GM12878 (cell line): Measurements from ENCODE around the gene SSBP1. TPM values are rescaled to one million over a fixed set of nuclear protein-coding genes. Genes with fewer than 3 reads are reported as not detected.

ENCODE experiments used
- ATAC-seq: fragments of 200-7000 bp; cut with Tn5 transposase; 3 replicates; pipeline ENCODE4 v1.9.1; 2020; ENCODE audit warnings: mild to moderate bottlenecking, moderate library complexity
- BruUV-seq: library from RNA; stranded (reverse); fragments of 400-500 nt; replicated peaks from 2 replicates; lab custom pipeline; 2021; lab: Mats Ljungman, UMichigan
- CTCF ChIA-PET: fragments of 300-600 bp; sonication (Branson Sonifier 250); formaldehyde crosslinking; extraction: SDS; loops from one replicate; lab custom pipeline; 2021; ENCODE audit warnings: inconsistent platforms; lab: Yijun Ruan, JAX
- POLR2A ChIA-PET: fragments of 350-600 bp; formaldehyde crosslinking; extraction: SDS; loops from one replicate; lab custom pipeline; 2021; ENCODE audit warnings: inconsistent platforms; lab: Charles Lee
- RAD21 ChIA-PET: fragments of 300-600 bp; sonication (Branson Sonifier 250); formaldehyde crosslinking; loops from one replicate; lab custom pipeline; 2023; ENCODE audit warnings: antibody characterized with exemption; ENCODE audit not compliant: unreplicated experiment; lab: Charles Lee
- SMC1A ChIA-PET: fragments of 300-600 bp; sonication (Branson Sonifier 250); formaldehyde crosslinking; loops from one replicate; lab custom pipeline; 2023; ENCODE audit not compliant: unreplicated experiment, uncharacterized antibody; lab: Charles Lee
- DNase-seq: peaks from one replicate; pipeline ENCODE4 v3.0.0-alpha.2; 2011; ENCODE audit warnings: low read depth, low spot score
- FAIRE-seq: peaks from 3 replicates; lab custom pipeline; 2011; peaks lifted over from hg19 to GRCh38; lab: Jason Lieb, UNC
- H2AFZ ChIP-seq: 2 replicates; pipeline ENCODE4 v1.6.0; 2011; ENCODE audit warnings: low read depth, low read length, control low read depth; ENCODE audit not compliant: control insufficient read depth
- H3K27ac ChIP-seq: 2 replicates; pipeline ENCODE4 v1.5.1; 2011; ENCODE audit warnings: control low read depth; ENCODE audit not compliant: control insufficient read depth, insufficient read depth
- H3K27me3 ChIP-seq, 2 experiments: replicated peaks in 1 of 2; 2 replicates each; pipeline versions ENCODE4 v1.6.0 to v1.6.1; 2011; ENCODE audit warnings: low read length in 1 of 2; ENCODE audit not compliant: control insufficient read depth in 2 of 2, insufficient read depth in 2 of 2
- H3K36me3 ChIP-seq, 2 experiments: 2 replicates each; pipeline ENCODE4 v1.5.1; 2011; ENCODE audit warnings: low read length in 1 of 2; ENCODE audit not compliant: control insufficient read depth in 2 of 2, insufficient read depth in 2 of 2
- H3K4me1 ChIP-seq: 2 replicates; pipeline ENCODE4 v1.6.1; 2011; ENCODE audit warnings: mild to moderate bottlenecking, low read length, moderate library complexity, mixed read lengths; ENCODE audit not compliant: control insufficient read depth, insufficient read depth
- H3K4me2 ChIP-seq: 2 replicates; pipeline ENCODE4 v1.6.0; 2011; ENCODE audit warnings: control low read depth; ENCODE audit not compliant: control insufficient read depth, insufficient read depth
- H3K4me3 ChIP-seq: fragments of 200-600 bp; sonication (generic); 2 replicates; pipeline ENCODE4 v1.5.1; 2016
- H3K79me2 ChIP-seq: 2 replicates; pipeline ENCODE4 v1.6.0; 2011; ENCODE audit warnings: low read length; ENCODE audit not compliant: control insufficient read depth, insufficient read depth
- H3K9ac ChIP-seq: 2 replicates; pipeline ENCODE4 v1.8.0; 2011; ENCODE audit warnings: low read length, control low read depth, mixed read lengths; ENCODE audit not compliant: control insufficient read depth, insufficient read depth
- H3K9me3 ChIP-seq: replicated peaks from 3 replicates; pipeline ENCODE4 v1.5.1; 2011; ENCODE audit warnings: mild to moderate bottlenecking, low read length; ENCODE audit not compliant: control insufficient read depth, insufficient read depth
- H4K20me1 ChIP-seq: 2 replicates; pipeline ENCODE4 v1.6.0; 2011; ENCODE audit not compliant: control insufficient read depth, insufficient read depth
- LARP7 ChIP-seq: fragments of 450-650 bp; IDR thresholded peaks from 2 replicates; pipeline ENCODE4 v1.6.1; 2017; ENCODE audit warnings: mild to moderate bottlenecking
- POLR2AphosphoS2 ChIP-seq: IDR thresholded peaks from 2 replicates; pipeline ENCODE4 v1.6.1; 2011; ENCODE audit warnings: low read depth, mild to moderate bottlenecking, low read length, improper control_type of control experiment, moderate library complexity
- POLR2AphosphoS5 ChIP-seq: IDR thresholded peaks from 2 replicates; pipeline ENCODE4 v1.6.1; 2011; ENCODE audit warnings: mild to moderate bottlenecking, low read length, inconsistent platforms
- RAD21 ChIP-seq: IDR thresholded peaks from 2 replicates; pipeline ENCODE4 v1.6.1; 2011; ENCODE audit warnings: mild to moderate bottlenecking, low read depth, low read length, moderate library complexity; ENCODE audit not compliant: insufficient read depth
- TBL1XR1 ChIP-seq: IDR thresholded peaks from 2 replicates; pipeline ENCODE4 v1.6.1; 2012; ENCODE audit warnings: low read depth, low read length, improper control_type of control experiment
- WGBS: methylation state at CpG from one replicate; pipeline ENCODE4 v1.1.6; 2016; ENCODE audit warnings: low lambda C conversion rate; ENCODE audit not compliant: insufficient replicate concordance, insufficient coverage; ENCODE audit errors: missing lambda C conversion rate; 5-methylcytosine and 5-hydroxymethylcytosine counted together
- in situ Hi-C: fragments of 300-500 bp; cut with MboI; formaldehyde crosslinking; loops from 9 replicates; pipeline ENCODE4 v1.14.3; 2018; ENCODE audit warnings: mixed read lengths
- intact Hi-C: fragments of 100-400 bp; cut with micrococcal nuclease; formaldehyde crosslinking; loops from one replicate; pipeline ENCODE4 v1.14.2; 2022; ENCODE audit not compliant: unreplicated experiment
- polyA plus RNA-seq, 11 experiments: library from polyadenylated mRNA; depleted of rRNA in 4 of 11; unstranded in 6 of 11; stranded (reverse) in 5 of 11; fragments of >200 nt; fragmentation: Nextera tagmentation in 4 of 11; fragmentation: Illumina TruSeq in 1 of 11; extraction: Ambion mirVana in 4 of 11; extraction: Trizol in 1 of 11; gene quantifications; 1 replicate in 1 of 11; 2 replicates in 10 of 11; pipeline versions ENCODE4 v1.2.1 to v1.2.3, GENCODE V29; 2011 to 2016; ENCODE audit warnings: inconsistent platforms in 2 of 11, missing spikeins in 2 of 11, low read depth in 1 of 11
- total RNA-seq, 4 experiments: library from RNA; depleted of rRNA in 3 of 4; stranded (reverse); fragments of >200 nt in 3 of 4; fragmentation: Illumina TruSeq in 1 of 4; extraction: Trizol in 1 of 4; gene quantifications; 2 replicates each; pipeline versions ENCODE4 v1.2.1 to v1.2.3, GENCODE V29; 2013 to 2021
- TF ChIP-seq, protein P1 (sequence below): IDR thresholded peaks from 2 replicates; pipeline ENCODE4 v1.6.1; 2011; ENCODE audit warnings: low read depth, low read length, improper control_type of control experiment, borderline replicate concordance
- TF ChIP-seq, protein P2 (sequence below): fragments of 450-650 bp; formaldehyde crosslinking; IDR thresholded peaks from 2 replicates; pipeline ENCODE4 v1.4.0; 2020; ENCODE audit warnings: mild to moderate bottlenecking, moderate library complexity
- TF ChIP-seq, protein P3 (sequence below), 3 experiments: IDR thresholded peaks in 2 of 3; conservative IDR thresholded peaks in 1 of 3; 2 replicates each; pipeline ENCODE4 v1.5.1; 2011; ENCODE audit warnings: low read depth in 3 of 3, low read length in 3 of 3, mild to moderate bottlenecking in 3 of 3, control low read depth in 2 of 3, moderate library complexity in 2 of 3, inconsistent platforms in 1 of 3, mixed read lengths in 1 of 3; ENCODE audit not compliant: control insufficient read depth in 2 of 3, insufficient read depth in 1 of 3; ENCODE audit errors: extremely low read depth in 1 of 3
- TF ChIP-seq, protein P4 (sequence below): fragments of 450-650 bp; conservative IDR thresholded peaks from 2 replicates; pipeline ENCODE4 v1.6.1; 2017; ENCODE audit warnings: mild to moderate bottlenecking, moderate library complexity

SSBP1 gene
- total and polyA plus RNA-seq, 10 of the 15 experiments (the other 5 are each of a cell fraction or from before 2014, with no cell fraction given) = 191 to 998 (median 418) TPM

DNA sequence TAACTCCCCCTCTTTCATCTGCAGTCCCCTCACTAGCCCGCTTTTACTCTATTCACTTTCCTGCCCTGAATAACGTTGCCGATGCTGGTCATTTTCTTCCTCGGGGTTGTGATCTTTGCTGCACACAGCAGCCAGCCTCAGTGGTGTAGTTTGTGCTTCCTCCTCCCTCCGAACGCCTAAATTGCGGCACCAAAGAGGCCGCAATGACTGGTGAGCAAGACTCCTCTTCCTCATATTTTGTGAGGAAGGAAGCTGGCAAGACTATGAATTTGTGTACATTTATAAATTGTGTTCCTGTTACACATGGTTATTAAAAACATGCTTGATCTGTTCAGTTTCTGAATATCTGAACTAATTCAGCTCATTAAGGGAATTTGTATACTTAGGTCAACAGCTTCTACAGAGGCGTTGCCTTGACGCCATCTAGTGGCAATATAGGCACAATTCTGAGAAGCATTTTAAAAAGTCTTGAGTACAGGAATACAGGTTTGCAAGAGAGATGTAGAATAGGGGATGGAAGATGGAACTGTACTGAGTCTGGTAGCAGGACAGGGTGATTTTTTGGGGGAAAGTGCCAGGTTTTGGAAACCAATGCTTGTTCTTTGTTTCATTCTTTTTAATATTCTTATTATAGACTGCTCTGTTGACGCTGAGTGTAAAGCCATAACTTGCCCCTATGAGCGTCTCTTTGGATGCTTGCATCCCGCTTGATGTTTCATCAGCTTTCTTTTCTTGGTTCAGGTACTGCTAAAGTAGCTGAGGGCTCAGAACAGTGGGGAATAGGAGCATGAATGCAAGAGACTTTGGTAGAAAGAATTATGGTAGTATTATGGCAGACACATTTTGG lies 47.8 kb downstream of the SSBP1 start (continued):
- TF ChIP-seq, protein P1, sequence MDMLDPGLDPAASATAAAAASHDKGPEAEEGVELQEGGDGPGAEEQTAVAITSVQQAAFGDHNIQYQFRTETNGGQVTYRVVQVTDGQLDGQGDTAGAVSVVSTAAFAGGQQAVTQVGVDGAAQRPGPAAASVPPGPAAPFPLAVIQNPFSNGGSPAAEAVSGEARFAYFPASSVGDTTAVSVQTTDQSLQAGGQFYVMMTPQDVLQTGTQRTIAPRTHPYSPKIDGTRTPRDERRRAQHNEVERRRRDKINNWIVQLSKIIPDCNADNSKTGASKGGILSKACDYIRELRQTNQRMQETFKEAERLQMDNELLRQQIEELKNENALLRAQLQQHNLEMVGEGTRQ = no peak
- TF ChIP-seq LARP7 (no peak), POLR2AphosphoS2 (no peak), RAD21 (peak; percentile 78), TBL1XR1 (no peak)
- TF ChIP-seq, protein P2, sequence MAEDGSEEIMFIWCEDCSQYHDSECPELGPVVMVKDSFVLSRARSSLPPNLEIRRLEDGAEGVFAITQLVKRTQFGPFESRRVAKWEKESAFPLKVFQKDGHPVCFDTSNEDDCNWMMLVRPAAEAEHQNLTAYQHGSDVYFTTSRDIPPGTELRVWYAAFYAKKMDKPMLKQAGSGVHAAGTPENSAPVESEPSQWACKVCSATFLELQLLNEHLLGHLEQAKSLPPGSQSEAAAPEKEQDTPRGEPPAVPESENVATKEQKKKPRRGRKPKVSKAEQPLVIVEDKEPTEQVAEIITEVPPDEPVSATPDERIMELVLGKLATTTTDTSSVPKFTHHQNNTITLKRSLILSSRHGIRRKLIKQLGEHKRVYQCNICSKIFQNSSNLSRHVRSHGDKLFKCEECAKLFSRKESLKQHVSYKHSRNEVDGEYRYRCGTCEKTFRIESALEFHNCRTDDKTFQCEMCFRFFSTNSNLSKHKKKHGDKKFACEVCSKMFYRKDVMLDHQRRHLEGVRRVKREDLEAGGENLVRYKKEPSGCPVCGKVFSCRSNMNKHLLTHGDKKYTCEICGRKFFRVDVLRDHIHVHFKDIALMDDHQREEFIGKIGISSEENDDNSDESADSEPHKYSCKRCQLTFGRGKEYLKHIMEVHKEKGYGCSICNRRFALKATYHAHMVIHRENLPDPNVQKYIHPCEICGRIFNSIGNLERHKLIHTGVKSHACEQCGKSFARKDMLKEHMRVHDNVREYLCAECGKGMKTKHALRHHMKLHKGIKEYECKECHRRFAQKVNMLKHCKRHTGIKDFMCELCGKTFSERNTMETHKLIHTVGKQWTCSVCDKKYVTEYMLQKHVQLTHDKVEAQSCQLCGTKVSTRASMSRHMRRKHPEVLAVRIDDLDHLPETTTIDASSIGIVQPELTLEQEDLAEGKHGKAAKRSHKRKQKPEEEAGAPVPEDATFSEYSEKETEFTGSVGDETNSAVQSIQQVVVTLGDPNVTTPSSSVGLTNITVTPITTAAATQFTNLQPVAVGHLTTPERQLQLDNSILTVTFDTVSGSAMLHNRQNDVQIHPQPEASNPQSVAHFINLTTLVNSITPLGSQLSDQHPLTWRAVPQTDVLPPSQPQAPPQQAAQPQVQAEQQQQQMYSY (CRISPR knock-in tag) = no peak

DNA sequence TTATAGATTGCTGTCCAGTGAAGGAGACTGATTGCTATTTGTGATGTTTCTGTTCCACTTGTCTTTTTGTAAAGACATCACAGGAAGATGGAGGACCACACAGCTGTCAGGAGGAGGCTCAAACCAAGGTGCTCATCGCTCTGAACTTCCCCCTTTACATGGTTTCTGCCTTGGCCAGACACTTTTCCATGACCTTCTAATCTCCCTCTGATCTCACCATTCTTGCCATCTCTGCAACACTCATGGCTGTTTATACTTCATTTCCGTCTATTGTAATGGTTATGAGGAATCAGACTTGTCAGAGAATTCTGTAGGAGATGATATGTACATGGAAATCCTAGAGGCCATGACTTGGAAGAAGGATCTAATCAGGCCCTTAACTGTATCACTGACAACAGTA lies 50.1 kb downstream of the SSBP1 start:
- SMC1A ChIA-PET = interaction anchor here (1.0 kb wide), 1 partner anchor 138 kb away, joined by 3 read pairs; no protein-coding TSS in a partner anchor
- DNase-seq (no peak), ATAC-seq (no peak), FAIRE-seq (no peak)
- Histone ChIP-seq H3K36me3 (no peaks in the 10 kb centered on the region; a peak in 1 of 4 replicates), H3K4me2 (no peak overlapping the region), H3K4me3 (no peak overlapping the region), H3K9me3 (no peaks in the 10 kb centered on the region), H3K4me1 (no peaks in the 10 kb centered on the region), H3K79me2 (no peaks in the 10 kb centered on the region), H2AFZ (no peak overlapping the region), H3K9ac (no peak overlapping the region), H3K27ac (no peak overlapping the region), H4K20me1 (no peaks in the 10 kb centered on the region), H3K27me3 (no peaks in the 10 kb centered on the region)
- in situ Hi-C loops = no loop called here
- BruUV-seq = no TSS peak
- intact Hi-C loops = no loop called here
- RAD21 ChIA-PET = no interaction called here
- CTCF ChIA-PET = interaction anchor here (0.9 to 1.2 kb wide), 3 partner anchors 8 to 134 kb away, joined by 3 to 5 read pairs (median 3); no protein-coding TSS in a partner anchor
- POLR2A ChIA-PET = no interaction called here
- WGBS = 37% methylated on average over 2 of the region's 2 CpGs
- TF ChIP-seq POLR2AphosphoS5 (no peak), LARP7 (no peak)
- TF ChIP-seq, protein P3, sequence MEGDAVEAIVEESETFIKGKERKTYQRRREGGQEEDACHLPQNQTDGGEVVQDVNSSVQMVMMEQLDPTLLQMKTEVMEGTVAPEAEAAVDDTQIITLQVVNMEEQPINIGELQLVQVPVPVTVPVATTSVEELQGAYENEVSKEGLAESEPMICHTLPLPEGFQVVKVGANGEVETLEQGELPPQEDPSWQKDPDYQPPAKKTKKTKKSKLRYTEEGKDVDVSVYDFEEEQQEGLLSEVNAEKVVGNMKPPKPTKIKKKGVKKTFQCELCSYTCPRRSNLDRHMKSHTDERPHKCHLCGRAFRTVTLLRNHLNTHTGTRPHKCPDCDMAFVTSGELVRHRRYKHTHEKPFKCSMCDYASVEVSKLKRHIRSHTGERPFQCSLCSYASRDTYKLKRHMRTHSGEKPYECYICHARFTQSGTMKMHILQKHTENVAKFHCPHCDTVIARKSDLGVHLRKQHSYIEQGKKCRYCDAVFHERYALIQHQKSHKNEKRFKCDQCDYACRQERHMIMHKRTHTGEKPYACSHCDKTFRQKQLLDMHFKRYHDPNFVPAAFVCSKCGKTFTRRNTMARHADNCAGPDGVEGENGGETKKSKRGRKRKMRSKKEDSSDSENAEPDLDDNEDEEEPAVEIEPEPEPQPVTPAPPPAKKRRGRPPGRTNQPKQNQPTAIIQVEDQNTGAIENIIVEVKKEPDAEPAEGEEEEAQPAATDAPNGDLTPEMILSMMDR (IDR thresholded peaks at IDR 0.05 in 2 of 3, conservative IDR thresholded peaks at IDR 0.05 in 1 of 3; ENCODE audit: control insufficient read depth in 2 of 3, extremely low read depth in 1 of 3, insufficient read depth in 1 of 3, low read depth in 3 of 3, low read length in 3 of 3) = no peak
- TF ChIP-seq, protein P4, sequence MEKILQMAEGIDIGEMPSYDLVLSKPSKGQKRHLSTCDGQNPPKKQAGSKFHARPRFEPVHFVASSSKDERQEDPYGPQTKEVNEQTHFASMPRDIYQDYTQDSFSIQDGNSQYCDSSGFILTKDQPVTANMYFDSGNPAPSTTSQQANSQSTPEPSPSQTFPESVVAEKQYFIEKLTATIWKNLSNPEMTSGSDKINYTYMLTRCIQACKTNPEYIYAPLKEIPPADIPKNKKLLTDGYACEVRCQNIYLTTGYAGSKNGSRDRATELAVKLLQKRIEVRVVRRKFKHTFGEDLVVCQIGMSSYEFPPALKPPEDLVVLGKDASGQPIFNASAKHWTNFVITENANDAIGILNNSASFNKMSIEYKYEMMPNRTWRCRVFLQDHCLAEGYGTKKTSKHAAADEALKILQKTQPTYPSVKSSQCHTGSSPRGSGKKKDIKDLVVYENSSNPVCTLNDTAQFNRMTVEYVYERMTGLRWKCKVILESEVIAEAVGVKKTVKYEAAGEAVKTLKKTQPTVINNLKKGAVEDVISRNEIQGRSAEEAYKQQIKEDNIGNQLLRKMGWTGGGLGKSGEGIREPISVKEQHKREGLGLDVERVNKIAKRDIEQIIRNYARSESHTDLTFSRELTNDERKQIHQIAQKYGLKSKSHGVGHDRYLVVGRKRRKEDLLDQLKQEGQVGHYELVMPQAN = no peak
- TF ChIP-seq, protein P1 = no peak
